ENCODE results near the gene ZNF581. TPM values are rescaled to one million over a fixed set of nuclear protein-coding genes. Genes with fewer than 3 reads are reported as not detected.

ZNF581 gene, protein sequence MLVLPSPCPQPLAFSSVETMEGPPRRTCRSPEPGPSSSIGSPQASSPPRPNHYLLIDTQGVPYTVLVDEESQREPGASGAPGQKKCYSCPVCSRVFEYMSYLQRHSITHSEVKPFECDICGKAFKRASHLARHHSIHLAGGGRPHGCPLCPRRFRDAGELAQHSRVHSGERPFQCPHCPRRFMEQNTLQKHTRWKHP
- 29.2 TPM for polyA plus RNA-seq (2013, experiment 1 of 2; ENCODE audit: insufficient read length)
- polyA plus RNA-seq (2013, experiment 2 of 2; ENCODE audit: insufficient read length), result 33.3 TPM

DNA sequence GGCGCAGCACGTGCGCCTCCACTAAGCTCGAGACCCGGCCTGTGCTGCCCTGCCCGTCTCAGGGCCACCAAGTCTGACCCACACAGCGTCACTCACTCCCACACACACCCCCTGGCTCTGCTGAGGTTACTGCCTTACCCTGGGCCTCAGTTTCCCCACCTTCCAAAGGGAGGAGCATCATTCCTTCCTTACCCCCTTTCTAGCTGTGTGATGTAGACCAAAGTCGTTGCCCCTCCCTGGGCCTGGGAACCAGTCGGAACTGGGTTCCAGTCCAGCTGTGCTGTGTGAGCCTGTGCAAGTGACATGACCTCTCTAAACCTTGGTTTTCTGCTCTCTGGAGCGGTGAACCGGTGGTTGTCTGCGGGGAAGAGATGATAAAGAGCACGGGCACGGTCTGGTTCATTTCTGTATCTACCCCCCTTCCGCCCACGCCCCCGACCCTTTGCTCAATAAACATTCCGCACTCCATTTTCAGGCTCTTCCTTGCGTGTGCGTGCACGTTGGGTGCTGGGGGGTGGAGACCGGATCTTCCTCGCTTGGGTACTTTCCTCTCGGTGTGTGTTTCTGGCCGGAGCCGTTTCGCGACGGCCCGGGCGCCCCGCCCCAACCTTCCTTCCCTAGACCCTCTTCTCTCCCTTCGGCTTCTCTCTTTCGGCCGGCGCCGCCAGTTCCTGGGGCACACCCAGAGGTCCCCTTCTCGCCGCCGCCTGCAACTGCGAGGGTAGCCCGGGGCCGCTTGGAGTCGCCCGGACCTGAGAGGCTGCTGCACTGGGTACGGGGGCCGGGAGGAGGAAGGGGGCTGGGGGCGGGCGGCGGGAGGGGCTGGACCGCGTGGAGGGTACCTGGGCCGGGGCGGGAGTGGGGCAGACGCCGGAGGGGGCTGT, at the start of gene ZNF581:
TSS of gene ZNF581 (plus strand) at position 647 of the 884 bp plus-strand sequence. CDS start 923 bp downstream, outside the sequence.
- peak; percentile 70 for DNase-seq

DNA sequence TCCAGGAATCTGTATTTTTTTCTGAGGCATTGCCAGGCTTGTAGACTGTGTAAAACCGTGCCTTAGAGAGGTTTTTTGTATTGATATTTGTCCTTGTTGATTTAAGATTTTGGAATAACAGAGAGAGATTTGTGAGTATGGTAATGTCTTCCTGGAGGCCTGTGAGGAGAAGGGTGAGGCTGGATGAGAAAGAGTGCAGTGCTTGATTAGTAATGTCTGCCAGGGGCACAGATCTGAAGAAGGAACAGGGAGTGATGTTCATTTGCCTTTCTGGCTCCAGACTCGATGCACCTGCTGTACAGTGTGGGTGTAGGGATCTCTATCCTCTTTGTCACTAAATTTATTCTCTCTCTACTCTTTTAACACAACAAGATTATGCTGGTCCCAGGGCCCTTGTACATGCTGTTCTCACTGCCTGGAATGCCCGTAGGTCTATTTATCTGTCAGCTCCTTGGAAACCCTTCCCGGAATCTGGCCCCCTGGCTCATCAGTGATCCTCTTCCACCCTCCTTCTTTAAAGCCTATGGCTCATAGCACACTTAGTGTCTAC, 48.4 kb upstream of the ZNF581 start:
- no peak for DNase-seq

DNA sequence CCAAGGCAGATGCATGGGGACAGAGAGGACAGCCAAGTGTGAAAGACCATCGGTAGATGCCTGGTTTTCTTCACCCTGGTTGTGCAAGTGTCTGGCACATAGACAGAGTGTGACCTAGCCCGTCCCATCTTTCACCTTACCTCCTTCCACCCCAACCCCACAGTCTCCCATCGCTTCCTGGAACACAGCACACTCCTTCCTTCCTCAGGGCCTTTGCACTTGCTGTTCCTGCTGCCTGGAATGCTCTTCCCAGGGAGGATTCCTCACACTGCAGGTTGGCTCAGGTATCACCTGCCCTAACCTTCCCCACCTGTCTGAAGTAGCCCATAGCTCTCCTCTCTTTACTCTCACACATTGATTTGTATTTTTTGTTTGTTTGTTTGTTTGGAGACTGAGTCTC, 47.1 kb upstream of the ZNF581 start:
- DNase-seq, result no peak

DNA sequence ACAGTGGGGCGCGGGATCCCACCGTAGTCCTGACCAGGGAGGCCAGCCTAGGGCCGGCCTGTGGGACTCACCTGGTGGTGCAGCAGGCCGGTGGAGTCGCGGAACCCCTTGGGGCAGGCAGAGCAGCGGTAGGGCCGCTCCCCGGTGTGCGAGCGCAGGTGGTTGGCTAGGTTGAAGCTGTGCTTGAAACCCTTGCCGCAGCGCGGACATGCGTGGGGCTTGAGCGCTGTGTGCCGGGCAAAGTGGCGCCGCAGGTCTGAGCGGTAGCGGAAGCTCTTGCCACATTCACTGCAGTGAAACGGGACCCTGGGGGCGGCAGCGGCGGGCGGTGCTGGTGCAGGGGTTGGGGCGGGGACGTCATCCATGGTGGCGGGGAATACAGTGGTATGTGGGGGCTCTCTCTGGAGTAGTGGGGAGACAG, 45.9 kb upstream of the ZNF581 start:
- DNase-seq, result no peak

DNA sequence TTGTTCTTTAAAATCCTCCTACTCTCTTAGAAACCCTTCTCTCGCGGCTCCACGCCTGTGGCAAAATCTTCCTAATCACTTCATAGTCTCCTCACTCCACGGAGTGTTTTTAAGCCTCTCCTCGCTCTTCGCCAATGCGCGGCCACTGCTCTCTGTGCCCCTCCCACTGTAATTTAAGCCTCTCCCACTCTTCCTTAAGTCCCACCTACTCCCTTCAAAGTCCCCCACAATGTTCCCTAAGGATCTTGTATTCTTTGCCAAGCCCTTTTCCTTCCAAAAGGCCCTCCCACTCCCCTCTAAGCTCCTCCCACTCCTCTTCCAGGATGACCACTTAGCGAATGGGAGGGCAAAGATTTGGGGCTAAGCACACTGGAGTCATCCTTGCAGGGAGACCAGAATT, 45.4 kb upstream of the ZNF581 start:
- no peak for DNase-seq

DNA sequence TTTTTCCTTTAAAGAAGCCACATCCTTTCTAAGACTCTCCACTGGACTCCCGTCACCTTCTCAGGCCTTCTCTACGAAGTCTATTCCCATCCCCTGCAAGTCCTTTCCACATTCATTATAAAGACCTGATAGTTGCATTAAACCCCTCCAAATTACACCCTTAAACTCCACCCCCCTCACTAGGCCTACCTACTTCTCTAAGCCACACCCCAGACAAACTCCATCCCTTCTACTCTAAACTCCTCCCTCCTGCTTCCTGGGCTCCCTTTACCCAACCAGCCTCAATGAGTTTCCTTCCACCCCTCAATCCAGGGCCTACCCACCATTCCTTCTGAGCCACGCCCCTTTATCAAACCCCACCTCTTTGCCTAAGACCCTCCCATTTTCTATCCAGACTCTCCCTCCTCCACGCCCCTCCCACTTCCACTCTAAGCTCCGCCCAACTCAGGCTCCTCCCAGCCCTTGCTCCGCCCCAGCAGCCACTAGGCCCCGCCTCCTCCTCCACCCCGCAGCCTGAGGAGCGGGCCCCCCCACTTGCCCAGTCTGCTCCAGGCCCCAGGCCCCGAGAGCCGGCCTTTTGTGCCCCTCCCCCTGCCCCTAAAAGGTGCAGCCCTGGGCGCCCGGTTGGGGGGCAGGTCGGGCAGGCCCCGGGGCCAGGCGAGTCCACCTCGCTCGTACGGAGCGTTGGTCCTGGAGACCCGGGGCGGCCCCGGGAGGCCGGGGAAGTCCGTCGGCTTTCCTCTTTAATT, 44.6 kb upstream of the ZNF581 start:
- peak; percentile 95 for DNase-seq

DNA sequence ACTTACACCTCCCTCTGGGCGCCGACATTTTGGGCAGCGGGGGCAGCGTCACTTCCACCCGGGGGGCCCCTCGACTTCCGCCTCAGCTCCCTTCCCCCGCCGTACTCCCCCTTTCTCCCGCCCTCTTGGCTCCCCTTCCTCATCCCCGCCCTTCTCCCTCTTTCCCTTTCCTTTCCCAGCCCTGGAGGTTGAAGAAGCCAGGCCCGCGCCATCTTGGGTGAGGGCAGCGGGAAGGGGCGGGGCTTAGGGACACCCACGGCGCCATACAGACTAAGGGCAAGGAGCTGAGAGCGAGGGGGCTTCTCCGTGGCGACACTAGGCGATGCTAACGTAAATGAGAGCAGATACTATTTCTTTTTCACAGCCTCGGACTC, 44.0 kb upstream of the ZNF581 start, which contains the start of gene FIZ1:
TSS of gene FIZ1 (minus strand) at position 50 of the 374 bp plus-strand sequence. CDS start 1,652 bp downstream, outside the sequence.
- peak; percentile 99 for DNase-seq

DNA sequence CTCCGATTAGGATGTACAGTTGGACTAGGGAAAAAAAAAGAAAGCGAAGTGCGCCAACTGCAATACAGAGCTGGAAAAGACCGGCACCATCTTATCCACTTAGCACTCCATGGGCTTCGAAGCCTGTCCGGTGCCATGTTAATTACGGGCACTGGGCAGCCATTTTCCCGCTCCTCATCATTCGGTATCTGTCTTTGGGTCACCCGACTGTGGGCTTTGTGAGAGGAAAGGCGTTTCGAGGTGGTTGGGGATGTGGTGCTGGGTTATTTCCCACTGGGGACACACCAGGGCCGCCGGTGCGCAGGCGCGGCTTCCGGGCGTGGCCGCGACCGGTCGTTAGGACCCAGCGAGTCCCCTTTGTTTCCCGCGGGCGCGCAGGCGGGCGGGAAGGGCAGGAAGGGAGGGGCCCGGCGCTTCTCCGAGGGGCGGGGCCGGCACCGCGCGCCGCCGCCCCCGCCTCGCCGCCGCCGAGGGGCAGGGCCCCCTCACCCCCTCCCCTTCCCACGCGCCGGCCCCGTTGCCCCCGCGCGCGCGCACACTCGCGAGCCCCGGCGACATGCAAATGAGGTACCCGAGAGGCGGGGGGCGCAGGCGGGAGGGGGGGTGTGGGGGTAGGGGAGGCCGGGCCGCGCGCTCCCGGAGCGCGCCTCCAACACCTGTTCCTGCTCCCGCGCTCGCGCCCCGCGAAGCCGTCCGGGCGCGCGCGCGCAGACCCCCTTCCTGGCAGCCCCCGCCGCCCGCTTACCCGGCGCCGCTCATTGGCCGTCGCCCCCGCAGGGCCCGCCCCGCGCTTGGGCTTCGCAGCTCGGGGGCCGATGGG, 43.4 kb upstream of the ZNF581 start, which contains the start of gene ZNF524:
TSS of gene ZNF524 (plus strand) at position 447 of the 820 bp plus-strand sequence. CDS start 1,825 bp downstream, outside the sequence.
- peak; percentile 87 for DNase-seq

DNA sequence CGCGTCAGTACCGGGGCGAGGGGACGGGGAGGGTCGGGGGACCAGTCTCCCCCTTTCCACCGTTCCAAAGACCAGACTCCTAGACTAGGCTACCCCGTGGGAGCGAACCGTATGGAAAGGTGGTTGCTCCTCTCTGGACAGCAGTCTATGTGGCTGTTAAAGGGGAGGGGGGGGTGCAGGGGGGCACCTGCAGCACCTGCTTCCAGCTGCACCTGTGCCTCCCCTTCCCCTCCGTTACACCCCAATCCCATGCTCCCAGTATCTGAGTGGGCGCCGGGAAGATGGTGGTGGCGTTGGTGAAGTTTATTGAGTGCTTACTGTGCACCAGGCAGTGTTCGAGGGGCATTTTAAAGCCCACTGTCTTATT, 42.8 kb upstream of the ZNF581 start:
- no peak for DNase-seq

DNA sequence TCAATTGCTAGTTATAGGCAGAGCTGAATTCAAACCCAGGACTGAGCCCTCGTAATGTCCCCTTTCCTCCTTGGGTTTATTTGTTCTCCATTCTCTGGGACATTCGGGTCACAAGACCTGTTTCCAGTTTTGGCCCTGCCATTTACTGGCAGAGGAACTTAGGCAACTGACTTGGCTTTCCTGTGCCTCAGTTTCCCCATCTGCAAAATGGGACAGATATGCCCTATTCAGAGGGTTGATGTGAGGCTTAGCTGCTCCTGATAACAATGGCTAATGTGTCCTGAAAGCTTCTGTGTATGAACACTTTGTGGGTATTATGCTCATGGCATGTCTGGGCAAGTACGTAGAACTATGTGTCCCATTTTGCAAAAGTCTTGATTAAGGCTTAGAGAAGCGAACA, 42.4 kb upstream of the ZNF581 start:
- no peak for DNase-seq

DNA sequence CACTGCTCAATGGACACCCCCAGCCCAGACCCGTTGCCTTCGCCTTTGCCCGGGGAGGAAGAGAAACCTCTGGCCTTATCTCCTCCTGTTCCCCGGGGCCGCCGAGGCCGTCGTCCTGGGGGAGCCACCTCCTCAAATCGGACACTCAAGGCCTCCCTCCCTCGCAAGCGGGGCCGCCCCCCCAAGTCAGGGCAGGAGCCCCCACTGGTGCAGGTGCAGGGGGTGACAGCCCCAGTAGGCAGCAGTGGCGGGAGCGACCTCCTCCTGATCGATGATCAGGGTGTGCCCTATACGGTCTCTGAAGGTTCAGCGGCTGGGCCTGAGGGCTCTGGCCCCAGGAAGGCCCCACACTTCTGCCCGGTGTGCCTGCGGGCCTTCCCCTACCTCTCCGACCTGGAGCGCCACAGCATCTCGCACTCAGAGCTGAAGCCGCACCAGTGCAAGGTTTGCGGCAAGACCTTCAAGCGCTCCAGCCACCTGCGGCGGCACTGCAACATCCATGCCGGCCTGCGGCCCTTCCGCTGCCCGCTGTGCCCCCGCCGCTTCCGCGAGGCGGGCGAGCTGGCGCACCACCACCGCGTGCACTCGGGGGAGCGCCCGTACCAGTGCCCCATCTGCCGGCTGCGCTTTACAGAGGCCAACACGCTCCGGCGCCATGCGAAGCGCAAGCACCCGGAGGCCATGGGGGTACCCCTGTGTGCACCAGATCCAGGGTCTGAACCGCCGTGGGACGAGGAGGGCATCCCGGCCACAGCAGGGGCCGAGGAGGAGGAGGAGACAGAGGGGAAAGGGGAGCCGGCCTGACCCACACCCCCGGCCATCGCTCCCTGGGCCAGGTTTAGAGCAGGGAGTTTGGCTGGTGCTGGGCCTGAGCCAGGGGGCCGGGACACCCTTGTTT, 41.1 kb upstream of the ZNF581 start:
- no peak for DNase-seq

DNA sequence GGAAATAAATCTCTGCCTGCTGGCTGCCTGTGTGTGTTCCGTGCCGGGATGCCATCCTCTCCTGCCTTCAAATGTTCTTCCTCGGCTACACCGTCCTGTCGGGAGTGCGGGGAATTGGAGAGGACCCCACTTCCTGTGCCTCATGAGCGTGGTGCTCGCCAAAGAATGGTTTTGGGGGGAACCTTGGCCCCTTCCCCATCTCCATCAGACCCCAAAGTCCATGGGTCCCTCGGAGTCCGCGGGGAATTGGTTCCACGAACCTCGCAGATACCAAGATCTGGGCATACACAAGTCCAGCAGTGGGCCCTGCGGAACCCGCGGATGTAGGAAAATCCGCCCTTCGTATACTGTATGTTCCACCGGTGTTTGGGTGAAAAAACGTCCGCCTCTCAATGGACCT, 40.3 kb upstream of the ZNF581 start:
- DNase-seq, result no peak

DNA sequence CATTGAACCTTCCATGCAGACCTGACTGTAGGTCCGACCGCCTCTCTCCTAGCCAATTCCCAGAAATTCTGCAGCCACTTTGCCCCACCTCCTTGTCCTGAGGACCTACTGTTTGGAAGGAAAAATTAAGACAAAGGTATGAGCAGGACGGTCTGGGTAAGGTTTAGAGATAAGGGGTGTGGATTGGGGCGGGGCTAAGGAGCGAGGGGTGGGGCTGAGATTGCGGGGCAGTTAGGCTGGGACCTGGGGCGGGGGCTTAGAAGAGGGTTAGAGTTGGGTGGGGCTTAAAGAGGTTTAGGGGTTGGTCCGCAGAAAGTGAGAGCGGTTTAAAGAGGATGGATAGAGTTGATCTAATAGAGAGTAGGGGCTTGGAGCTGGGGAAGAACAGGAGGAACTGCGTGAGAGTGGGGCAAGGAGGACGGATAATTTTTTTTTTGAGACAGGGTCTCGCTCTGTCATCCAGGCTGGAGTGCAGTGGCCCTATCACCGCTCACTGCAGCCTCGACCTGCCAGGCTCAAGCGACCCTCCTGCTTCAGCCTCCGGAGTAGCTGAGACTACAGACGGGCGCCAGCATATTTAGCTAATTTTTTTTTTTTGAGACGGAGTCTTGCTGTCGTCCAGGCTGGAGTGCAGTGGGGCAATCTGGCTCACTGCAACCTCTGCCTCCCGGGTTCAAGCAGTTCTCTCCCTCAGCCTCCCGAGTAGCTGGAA, 39.7 kb upstream of the ZNF581 start:
- no peak for DNase-seq

DNA sequence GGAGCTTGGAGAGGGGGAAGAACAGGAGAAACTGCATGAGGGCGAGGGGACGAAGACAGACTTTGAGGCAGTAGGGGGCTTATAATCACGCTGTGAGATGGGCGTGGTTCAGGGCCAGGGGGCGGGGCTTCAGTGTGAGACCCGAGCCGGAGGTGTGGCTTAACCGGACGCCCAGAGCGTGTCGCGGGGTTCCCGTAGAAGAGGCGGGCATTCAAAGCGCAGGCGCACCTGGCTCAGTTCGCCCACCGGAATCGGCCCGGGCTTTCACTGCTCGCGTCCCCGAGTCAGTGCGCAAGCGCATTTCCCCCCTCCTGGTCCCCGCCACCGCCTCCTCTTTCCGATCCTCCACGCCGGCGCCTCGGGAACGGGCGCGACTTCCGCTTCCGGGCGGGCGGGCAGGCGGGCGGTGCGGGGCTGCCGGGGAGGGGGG, 38.2 kb upstream of the ZNF581 start:
- peak; percentile 98 for DNase-seq

DNA sequence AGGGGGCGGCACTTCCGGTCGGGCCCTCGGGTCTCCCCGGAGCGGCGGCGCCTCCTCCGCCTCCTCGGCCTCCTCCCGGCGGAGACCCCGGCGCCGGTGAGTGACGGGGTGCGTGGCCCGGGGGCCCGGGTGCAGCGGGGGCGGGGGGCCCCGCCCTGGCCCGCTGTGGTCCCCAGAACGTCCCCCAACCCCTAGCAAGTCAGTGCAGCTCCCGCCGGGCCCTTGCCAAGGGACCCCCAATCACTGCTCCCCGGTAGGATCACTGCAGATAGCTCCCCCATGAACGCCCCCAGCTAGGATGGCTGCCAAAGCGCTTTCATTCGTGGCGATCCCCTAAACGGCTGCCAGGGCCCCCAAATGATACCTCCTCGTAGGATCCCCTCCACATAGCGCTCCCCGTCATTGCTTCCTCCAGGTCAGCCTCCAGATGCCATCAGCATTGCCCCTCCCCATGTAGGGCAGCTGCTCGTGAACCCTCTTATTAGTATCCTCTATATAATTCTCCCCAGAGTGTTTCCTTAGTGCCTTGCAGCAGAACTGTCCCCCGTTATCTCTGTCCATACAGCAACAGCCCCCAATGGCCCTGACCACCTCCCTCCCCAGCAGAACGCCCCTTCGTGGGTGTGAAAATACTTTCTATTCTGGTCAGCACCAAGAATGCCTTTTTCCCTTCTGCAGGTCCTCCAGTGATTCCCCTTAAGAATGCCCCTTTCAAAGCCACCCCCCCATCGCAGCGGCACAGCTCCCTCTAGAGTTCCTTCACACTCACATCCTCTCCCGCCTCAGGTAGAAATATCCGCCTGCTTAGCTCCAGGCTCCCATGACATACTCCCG, 37.6 kb upstream of the ZNF581 start, which contains the start of gene ZNF865:
TSS of gene ZNF865 (plus strand) at position 11 of the 834 bp plus-strand sequence. CDS start 7,972 bp downstream, outside the sequence.
- DNase-seq, result peak; percentile 83

DNA sequence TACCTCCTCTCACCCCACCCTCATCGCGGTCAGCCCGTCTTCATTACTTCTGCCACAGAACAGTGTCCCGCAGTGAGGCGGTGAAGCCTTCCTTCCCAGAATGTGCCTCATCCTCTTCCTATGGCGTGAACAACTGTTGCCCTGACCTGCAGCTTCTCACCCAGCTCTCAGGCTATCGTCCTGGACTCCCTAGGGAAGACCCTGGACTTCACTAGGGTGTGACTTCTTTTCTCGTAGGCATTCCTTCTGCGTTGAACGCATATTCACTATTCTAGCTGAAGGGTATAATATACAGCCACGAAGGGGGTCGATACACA, 37.0 kb upstream of the ZNF581 start:
- DNase-seq, result no peak

DNA sequence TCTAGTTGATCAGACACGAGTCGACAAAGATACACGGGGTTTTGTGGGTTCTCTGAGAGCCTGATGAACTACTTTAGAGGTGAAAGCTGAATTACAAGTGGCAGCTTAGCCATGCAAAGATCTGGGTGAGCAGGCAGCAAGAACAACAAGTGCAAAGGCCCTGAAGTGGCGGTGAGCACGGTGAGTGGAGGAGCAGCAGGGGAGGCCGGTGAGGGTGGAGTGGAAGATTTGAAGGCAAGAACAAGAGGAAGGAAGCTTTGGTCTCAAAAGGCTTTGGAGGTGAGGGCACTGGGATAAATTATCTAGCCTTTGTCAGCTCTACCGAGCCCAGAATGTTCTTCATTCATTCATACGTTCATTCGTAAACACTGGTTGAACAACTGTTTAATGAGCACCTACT, 36.6 kb upstream of the ZNF581 start:
- no peak for DNase-seq

DNA sequence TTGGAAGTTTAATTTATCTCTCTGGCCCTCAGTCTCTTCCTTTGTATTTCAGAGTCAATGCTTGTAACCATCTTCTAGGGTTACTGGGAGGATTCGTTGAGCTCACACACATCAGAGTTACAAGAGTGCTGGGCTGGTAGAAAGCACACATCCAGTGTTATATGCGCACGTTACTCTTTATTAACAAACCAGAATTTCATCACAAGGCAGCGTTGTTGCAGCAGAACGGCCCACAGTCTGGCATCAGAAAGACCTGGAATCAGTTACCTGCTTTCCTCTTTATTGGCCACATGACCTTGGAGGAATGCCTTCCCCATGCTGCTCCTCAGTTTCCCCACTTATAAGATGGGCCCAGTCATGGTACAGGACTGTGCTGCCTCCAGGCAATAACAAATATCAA, 34.1 kb upstream of the ZNF581 start:
- no peak for DNase-seq
